Epithelial cell of prostate (primary cell): ENCODE measurements around the gene EFHD2.
"Not testable (repeated sequence)": the region's sequence is repeated elsewhere in the genome, so short reads cannot be mapped to it uniquely, and the experiment has no call there.

ENCODE experiments used
- DNase-seq: peaks from one replicate; pipeline ENCODE4 v3.0.0-alpha.2; 2011; ENCODE audit warnings: low read depth, low spot score
- H3K27ac ChIP-seq: fragments of 450-650 bp; 2 replicates; pipeline ENCODE4 v1.5.1; 2017; ENCODE audit warnings: mild to moderate bottlenecking

EFHD2 gene

GRCh38 chr1:15428252-15428651, 18.6 kb downstream of the EFHD2 start:
- H3K27ac ChIP-seq: not testable (repeated sequence)

GRCh38 chr1:15428815-15429435, 19.2 kb downstream of the EFHD2 start:
- H3K27ac ChIP-seq: peak overlapping the region; percentile 3
- DNase-seq: no peak

More at GRCh38 chr1:15428252-15428651, 18.6 kb downstream of the EFHD2 start:
- DNase-seq: not testable (repeated sequence)

GRCh38 chr1:15429701-15430149, 20.0 kb downstream of the EFHD2 start:
- peak overlapping the region; percentile 3 for H3K27ac ChIP-seq

DNA sequence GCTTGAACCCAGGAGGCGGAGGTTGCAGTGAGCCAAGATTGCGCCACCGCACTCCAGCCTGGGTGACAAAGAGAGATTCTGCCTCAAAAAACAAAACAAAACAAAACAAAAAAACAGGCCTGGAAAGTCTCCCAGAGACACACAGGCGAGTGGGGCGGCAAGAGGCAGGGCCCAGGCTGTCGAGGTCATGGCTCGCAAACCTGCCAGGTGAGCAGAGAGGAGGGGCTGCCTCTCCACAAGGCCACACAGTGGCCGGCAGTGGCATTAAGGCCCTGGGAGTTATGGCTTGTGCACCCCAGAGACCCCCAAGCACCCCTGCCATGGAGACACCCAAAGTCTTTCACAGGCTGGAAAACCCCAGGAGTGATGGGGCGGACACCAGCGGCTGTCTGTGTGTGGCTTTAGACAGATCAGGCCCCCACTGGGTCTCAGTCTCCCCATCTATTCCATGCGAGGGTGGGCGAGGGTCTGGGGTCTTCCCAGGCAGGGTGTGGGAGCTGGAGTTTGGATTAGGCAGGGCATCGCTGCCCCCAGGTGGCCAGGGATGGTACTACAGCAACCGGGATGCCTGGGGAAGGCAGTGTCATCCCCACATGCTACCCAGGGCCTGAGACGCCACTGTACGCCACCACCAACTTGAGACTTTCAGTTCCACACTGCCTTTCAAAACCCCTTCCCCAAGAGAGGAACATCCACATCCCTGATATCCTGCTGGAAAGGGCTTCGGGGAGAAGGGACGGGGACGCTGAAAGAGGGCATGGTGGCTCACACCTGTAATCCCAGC, 21.3 kb downstream of the EFHD2 start:
- no peak overlapping the region for H3K27ac ChIP-seq
- DNase-seq: no peak

More at GRCh38 chr1:15429701-15430149, 20.0 kb downstream of the EFHD2 start:
- DNase-seq: no peak

GRCh38 chr1:15431571-15431948, 21.9 kb downstream of the EFHD2 start:
- H3K27ac ChIP-seq: no peak overlapping the region
- no peak for DNase-seq

DNA sequence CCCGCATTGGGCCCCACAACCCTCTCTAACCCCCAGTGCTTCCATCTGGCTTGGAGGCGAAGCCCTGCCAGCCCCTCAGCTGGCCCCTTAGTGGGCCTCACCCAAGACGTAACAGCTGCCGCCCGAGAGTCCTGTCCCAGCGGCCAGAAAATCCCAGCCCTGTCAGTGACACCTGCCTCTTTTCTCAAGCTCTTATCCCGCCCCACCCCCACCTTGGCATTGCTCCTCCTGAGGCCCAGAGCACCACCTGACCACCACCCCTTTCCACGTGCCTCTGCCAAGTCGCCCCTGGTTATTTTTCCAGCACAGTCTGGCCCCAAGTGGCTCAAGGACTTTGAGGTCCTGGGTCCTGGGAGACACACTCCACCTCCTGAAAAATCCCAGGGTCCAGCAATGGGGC, 22.6 kb downstream of the EFHD2 start:
- no peak for DNase-seq
- peak overlapping the region; percentile 24 for H3K27ac ChIP-seq

DNA sequence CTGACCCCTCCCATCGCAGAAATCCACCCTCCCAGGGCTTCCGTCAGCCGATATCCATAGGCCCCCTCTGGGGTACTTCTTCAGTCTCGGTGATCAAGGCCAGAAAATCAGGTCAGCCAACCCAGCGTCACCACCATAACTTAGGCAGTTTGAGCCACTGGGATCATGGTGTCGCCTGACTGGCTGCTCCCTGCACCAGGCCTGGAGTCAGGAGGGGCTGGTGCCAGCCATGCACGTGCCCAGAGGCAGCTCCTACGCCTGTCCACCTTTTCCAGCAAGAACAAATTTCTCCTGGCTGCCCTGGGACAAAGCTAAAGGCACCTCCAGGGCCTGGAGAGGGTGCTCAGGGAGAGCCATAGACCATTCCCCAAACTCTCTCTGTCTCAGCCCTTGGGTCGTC, 23.8 kb downstream of the EFHD2 start:
- no peak for DNase-seq
- peak overlapping the region; percentile 24 for H3K27ac ChIP-seq

- not testable (repeated sequence) for H3K27ac ChIP-seq, DNase-seq
These were observed 25.1 kb downstream of the EFHD2 start for GRCh38 chr1:15434739-15435138.

DNA sequence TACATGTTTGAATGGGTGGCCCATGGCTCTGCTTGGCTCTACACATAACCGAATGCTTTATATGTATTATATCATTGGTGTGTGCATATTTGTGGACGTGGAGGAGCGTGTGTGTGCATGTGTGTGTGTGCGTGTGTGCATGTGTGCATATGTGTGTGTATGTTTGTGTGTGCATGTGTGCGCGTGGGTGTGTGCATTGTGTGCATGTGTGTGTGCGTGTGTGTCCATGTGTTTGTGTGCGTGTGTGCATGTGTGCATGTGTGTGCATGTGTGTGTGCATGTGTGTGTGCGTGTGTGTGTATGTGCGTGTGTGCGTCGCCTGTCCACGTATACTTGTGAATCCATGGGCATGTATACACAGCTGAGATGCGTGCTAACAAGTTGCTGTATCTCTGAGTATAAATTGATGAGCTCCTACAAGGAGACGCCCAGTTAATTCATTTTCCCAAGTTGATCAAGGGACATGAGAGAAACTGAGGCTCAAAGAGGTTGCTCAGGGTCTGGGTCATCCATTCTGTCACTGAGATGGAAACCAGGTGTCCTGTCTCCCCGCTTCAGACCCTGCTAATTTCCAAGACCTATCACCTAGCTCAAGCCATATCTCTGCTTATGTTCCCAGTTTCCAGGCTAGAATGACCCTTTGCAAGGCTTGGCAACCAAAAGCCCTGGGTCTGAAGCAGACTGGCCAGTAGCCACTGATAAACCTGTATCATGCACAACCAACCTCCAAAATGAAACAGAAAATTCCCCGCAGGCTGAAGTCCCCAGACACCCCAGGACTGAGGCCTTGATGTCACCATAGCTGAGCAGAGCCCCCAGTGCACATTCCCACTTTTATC, 25.8 kb downstream of the EFHD2 start:
- no peak for DNase-seq
- no peak overlapping the region for H3K27ac ChIP-seq

DNA sequence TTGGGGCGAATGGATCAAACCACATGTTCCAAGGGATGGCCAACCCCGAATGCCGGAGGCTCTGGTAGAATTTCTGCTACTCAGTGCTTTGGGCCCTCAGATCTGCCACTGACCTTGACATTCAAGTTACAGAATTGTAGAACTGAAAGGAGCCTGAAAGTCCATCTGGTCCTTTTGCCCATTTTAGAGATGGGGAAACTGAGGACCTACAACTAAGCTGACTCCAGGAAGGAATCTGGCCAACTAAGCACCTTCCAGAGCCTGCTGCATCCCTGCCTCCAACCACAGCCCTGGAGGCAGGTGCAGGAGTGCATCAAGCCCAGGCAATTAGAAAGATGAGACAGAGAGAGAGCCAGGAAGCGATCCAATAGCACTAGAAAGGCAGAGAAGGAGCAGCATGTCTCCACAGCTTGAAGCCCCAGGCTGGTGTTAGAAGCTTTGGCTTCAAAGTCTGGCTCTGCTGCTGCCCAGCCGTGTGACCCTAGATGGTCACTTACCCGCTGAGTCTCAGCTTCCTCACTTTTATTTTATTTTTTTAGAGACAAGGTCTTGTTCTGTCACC, 27.3 kb downstream of the EFHD2 start:
- DNase-seq: no peak
- H3K27ac ChIP-seq: no peak overlapping the region

- no peak for DNase-seq
These were observed 29.6 kb downstream of the EFHD2 start for GRCh38 chr1:15439325-15439724.

DNA sequence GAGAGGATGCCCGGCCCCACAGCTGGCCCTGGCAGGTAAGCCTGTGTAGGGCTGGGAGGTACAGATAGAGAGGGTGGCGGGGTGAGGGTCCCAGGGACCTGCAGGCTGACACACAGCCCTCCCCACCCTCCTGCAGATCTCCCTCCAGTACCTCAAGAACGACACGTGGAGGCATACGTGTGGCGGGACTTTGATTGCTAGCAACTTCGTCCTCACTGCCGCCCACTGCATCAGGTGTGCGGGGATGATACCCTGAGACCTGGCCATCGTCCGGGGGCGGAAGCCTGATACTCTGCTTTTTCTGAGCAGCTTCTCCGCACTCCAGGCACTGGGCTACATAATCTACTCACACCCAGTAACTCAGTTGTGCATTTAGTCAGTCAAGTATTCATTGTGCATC, 30.7 kb downstream of the EFHD2 start:
- H3K27ac ChIP-seq: no peak overlapping the region
- no peak for DNase-seq

More at GRCh38 chr1:15439325-15439724, 29.6 kb downstream of the EFHD2 start:
- H3K27ac ChIP-seq: no peak overlapping the region

DNA sequence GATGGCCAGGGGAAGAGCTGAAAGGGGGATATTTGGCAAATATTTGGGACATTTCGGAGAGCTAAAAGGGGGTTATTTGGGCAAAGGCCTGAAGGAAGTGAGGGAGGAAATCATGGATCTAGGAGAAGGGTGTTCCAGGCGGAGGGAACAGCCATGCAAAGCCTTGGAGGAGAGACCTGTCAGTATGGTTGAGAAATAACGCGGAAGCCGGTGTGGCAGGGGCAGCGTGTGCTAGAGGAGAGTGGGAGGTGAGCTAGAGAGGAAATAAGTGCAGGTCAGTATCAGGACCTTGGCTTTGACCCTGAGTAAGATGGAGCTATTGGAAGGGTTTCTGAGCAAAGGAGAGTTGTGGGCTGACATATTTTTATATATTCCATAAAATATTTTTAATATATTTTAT, 31.6 kb downstream of the EFHD2 start:
- no peak for DNase-seq
- H3K27ac ChIP-seq: no peak overlapping the region

DNA sequence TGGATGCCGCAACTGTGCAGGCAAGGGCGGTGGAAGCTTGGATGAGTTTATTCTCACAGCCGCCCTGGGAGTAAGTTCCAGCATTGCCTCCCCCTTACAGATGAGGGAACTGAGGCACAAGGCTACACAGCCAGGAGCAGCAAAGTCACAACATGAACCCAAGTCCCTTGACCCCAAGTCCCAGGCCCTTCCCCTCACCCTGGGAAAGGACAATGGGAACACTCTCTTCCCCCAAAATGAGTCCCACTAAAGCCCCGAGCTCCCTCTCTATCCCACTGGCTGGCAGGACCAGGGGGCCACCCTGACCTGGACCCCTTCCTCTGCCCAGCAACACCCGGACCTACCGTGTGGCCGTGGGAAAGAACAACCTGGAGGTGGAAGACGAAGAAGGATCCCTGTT, 32.4 kb downstream of the EFHD2 start:
- no peak for DNase-seq
- no peak overlapping the region for H3K27ac ChIP-seq

DNA sequence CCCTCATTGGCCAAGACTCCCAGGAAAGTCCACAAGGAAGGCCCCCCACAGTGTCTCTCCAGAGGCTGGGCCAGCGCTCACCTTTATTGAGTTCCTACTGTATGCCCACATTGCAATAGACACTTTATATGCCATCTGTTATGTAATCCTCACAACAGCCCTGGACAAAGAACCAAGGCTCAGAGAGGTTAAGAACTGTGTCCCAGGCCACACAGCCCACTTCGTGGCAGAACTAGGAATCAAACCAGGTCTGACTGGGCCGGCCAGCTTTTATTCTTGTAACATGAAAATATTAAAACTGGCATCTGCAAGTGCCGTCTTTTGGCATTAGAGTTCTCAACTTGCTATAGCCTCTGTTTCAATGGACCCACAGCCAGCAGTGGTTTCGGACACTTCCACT, 33.1 kb downstream of the EFHD2 start:
- no peak for DNase-seq
- no peak overlapping the region for H3K27ac ChIP-seq

- no peak for DNase-seq
- H3K27ac ChIP-seq: no peak overlapping the region
These were observed 33.6 kb downstream of the EFHD2 start for GRCh38 chr1:15443281-15443680.

GRCh38 chr1:15444468-15445389, 35.0 kb downstream of the EFHD2 start:
- DNase-seq: no peak
- H3K27ac ChIP-seq: no peak overlapping the region

GRCh38 chr1:15445390-15446122, 35.9 kb downstream of the EFHD2 start:
- no peak for DNase-seq
- H3K27ac ChIP-seq: no peak overlapping the region

DNA sequence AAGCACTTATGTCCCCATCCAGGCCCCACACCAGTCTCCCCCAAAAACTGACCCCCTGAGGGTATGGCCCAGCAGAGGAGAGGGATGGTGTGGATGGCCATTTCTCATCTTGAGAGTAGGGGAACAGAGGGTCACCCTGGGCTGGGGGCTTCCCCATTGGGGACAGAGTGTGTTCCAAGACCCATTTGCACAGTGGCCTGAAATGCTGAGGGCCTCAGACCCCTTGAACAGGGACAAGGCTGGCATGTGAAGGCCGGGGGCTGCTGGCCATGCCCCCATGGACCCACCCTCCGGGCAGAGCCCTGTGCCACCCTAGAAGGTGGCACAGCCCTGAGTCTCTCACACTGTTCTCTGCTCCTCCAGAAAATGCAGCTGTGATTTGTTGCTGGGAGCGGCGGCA, 36.5 kb downstream of the EFHD2 start:
- no peak for DNase-seq
- H3K27ac ChIP-seq: no peak overlapping the region
